ENCODE data around the gene CIAO2B. TPM values are rescaled to one million over a fixed set of nuclear protein-coding genes. Genes with fewer than 3 reads are reported as not detected.
A peak's percentile ranks its signal among the peaks of the same experiment; 100 is the strongest.

CIAO2B gene
- polyA plus RNA-seq, 1 donor from 2014 or later, result 339 TPM

- no peaks in the 10 kb centered on the region for H4K20me1 ChIP-seq (ENCODE audit: insufficient read depth)
- no peak overlapping the region for H3K27ac ChIP-seq (ENCODE audit: low read length)
- no peak overlapping the region for H3K4me3 ChIP-seq (ENCODE audit: low read length)
- no peak for TF ChIP-seq MXI1 (conservative IDR thresholded peaks at IDR 0.05; ENCODE audit: poor library complexity, severe bottlenecking)
- no peak for TF ChIP-seq REST (IDR thresholded peaks at IDR 0.05; ENCODE audit: borderline replicate concordance)
- TF ChIP-seq TAF1 (IDR thresholded peaks at IDR 0.05; ENCODE audit: low read depth), result no peak
- no peak for TF ChIP-seq EP300 (conservative IDR thresholded peaks at IDR 0.05; ENCODE audit: poor library complexity, severe bottlenecking)
- no peak for TF ChIP-seq SMC3 (conservative IDR thresholded peaks at IDR 0.05; ENCODE audit: poor library complexity)
- TF ChIP-seq CTCF (IDR thresholded peaks at IDR 0.05; ENCODE audit: poor library complexity, severe bottlenecking), result no peak
- TF ChIP-seq POLR2AphosphoS5 (IDR thresholded peaks at IDR 0.05), result no peak
- no peak for TF ChIP-seq RAD21 (conservative IDR thresholded peaks at IDR 0.05)
- TF ChIP-seq EZH2 (IDR thresholded peaks at IDR 0.05; ENCODE audit: borderline replicate concordance, insufficient read depth, low read length, poor library complexity, severe bottlenecking), result no peak
- H2AFZ ChIP-seq (ENCODE audit: low read depth, low read length), result no peak overlapping the region
- H3K36me3 ChIP-seq (ENCODE audit: insufficient read depth, low read length), result no peaks in the 10 kb centered on the region
- peaks cover 33% of the 10 kb centered on the region for H3K27me3 ChIP-seq (ENCODE audit: insufficient read depth, low read depth, low read length)
- no peaks in the 10 kb centered on the region for H3K79me2 ChIP-seq (replicated peaks; ENCODE audit: insufficient read depth, low read length)
- no peaks in the 10 kb centered on the region for H3K9me2 ChIP-seq (ENCODE audit: insufficient read depth, low read length)
- H3K4me2 ChIP-seq (ENCODE audit: low read length), result no peak overlapping the region
- no peaks in the 10 kb centered on the region for H3F3A ChIP-seq (ENCODE audit: insufficient read depth, low read length, poor library complexity, severe bottlenecking)
- no peak overlapping the region for H3K9ac ChIP-seq (ENCODE audit: low read length)
- H3K9me3 ChIP-seq (ENCODE audit: low read length), result no peaks in the 10 kb centered on the region
Measured at GRCh38 chr16:66927918-66928649, 6.1 kb downstream of the CIAO2B start.

- H3K4me2 ChIP-seq (ENCODE audit: low read length), result no peak overlapping the region
- no peak overlapping the region for H2AFZ ChIP-seq (ENCODE audit: low read depth, low read length)
- peaks cover 35% of the 10 kb centered on the region for H3K27me3 ChIP-seq (ENCODE audit: insufficient read depth, low read depth, low read length)
- no peaks in the 10 kb centered on the region for H3F3A ChIP-seq (ENCODE audit: insufficient read depth, low read length, poor library complexity, severe bottlenecking)
- no peaks in the 10 kb centered on the region for H4K20me1 ChIP-seq (ENCODE audit: insufficient read depth)
- H3K9me3 ChIP-seq (ENCODE audit: low read length), result no peaks in the 10 kb centered on the region
- TF ChIP-seq EP300 (conservative IDR thresholded peaks at IDR 0.05; ENCODE audit: poor library complexity, severe bottlenecking) (no peak), REST (IDR thresholded peaks at IDR 0.05; ENCODE audit: borderline replicate concordance) (no peak), EZH2 (IDR thresholded peaks at IDR 0.05; ENCODE audit: borderline replicate concordance, insufficient read depth, low read length, poor library complexity, severe bottlenecking) (no peak), POLR2AphosphoS5 (IDR thresholded peaks at IDR 0.05) (no peak), SMC3 (conservative IDR thresholded peaks at IDR 0.05; ENCODE audit: poor library complexity) (no peak), RAD21 (conservative IDR thresholded peaks at IDR 0.05) (no peak), MXI1 (conservative IDR thresholded peaks at IDR 0.05; ENCODE audit: poor library complexity, severe bottlenecking) (no peak), TAF1 (IDR thresholded peaks at IDR 0.05; ENCODE audit: low read depth) (no peak), CTCF (IDR thresholded peaks at IDR 0.05; ENCODE audit: poor library complexity, severe bottlenecking) (no peak)
- peak overlapping the region; percentile 5 for H3K9ac ChIP-seq (ENCODE audit: low read length)
- no peaks in the 10 kb centered on the region for H3K36me3 ChIP-seq (ENCODE audit: insufficient read depth, low read length)
- H3K27ac ChIP-seq (ENCODE audit: low read length), result peak overlapping the region; percentile 20
- peak overlapping the region; percentile 46 for H3K4me3 ChIP-seq (ENCODE audit: low read length)
- no peaks in the 10 kb centered on the region for H3K9me2 ChIP-seq (ENCODE audit: insufficient read depth, low read length)
- H3K79me2 ChIP-seq (replicated peaks; ENCODE audit: insufficient read depth, low read length), result no peaks in the 10 kb centered on the region
Measured at GRCh38 chr16:66926961-66927436, 7.2 kb downstream of the CIAO2B start.
